ENCODE results near the gene ANO4.

The ANO4 gene

GRCh38 chr12:100820314-100820713 lies 25.7 kb downstream of the ANO4 start:
- DNase-seq: no peak

GRCh38 chr12:100823963-100824362 lies 29.4 kb downstream of the ANO4 start:
- no peak for DNase-seq

- no peak for DNase-seq
Observed at GRCh38 chr12:100824476-100824875, 29.9 kb downstream of the ANO4 start.

- peak; percentile 65 for DNase-seq
Observed at GRCh38 chr12:100826323-100826722, 31.7 kb downstream of the ANO4 start.

GRCh38 chr12:100827901-100828520 lies 33.4 kb downstream of the ANO4 start:
- peak; percentile 68 for DNase-seq

- DNase-seq: no peak
Observed at GRCh38 chr12:100830003-100830795, 35.6 kb downstream of the ANO4 start.

- DNase-seq: no peak
Observed at GRCh38 chr12:100833282-100833681, 38.7 kb downstream of the ANO4 start.

- no peak for DNase-seq
Observed at GRCh38 chr12:100840748-100841147, 46.2 kb downstream of the ANO4 start.

GRCh38 chr12:100842156-100842555 lies 47.6 kb downstream of the ANO4 start:
- peak; percentile 60 for DNase-seq

- no peak for DNase-seq
Observed at GRCh38 chr12:100843061-100843460, 48.5 kb downstream of the ANO4 start.

- DNase-seq: no peak
Observed at GRCh38 chr12:100845095-100845494, 50.5 kb downstream of the ANO4 start.

- no peak for DNase-seq
Observed at GRCh38 chr12:100851637-100852036, 57.1 kb downstream of the ANO4 start.

GRCh38 chr12:100857418-100857817 lies 62.8 kb downstream of the ANO4 start:
- DNase-seq: no peak

GRCh38 chr12:100857971-100858370 lies 63.4 kb downstream of the ANO4 start:
- DNase-seq: no peak

- no peak for DNase-seq
Observed at GRCh38 chr12:100858656-100859055, 64.1 kb downstream of the ANO4 start.

GRCh38 chr12:100859063-100859627 lies 64.6 kb downstream of the ANO4 start:
- no peak for DNase-seq

- DNase-seq: no peak
Observed at GRCh38 chr12:100860611-100861010, 66.0 kb downstream of the ANO4 start.

GRCh38 chr12:100862676-100863075 lies 68.1 kb downstream of the ANO4 start:
- no peak for DNase-seq

- DNase-seq: no peak
Observed at GRCh38 chr12:100864366-100864765, 69.8 kb downstream of the ANO4 start.

- no peak for DNase-seq
Observed at GRCh38 chr12:100867639-100868393, 73.2 kb downstream of the ANO4 start.

GRCh38 chr12:100868487-100868886 lies 73.9 kb downstream of the ANO4 start:
- DNase-seq: no peak

- no peak for DNase-seq
Observed at GRCh38 chr12:100871195-100871734, 76.7 kb downstream of the ANO4 start.

- DNase-seq: no peak
Observed at GRCh38 chr12:100875156-100875555, 80.6 kb downstream of the ANO4 start.
